Neural cell (in vitro differentiated cells): ENCODE results near the gene LRRC73.

Source experiments
- EP300 ChIP-seq: fragments of 450-650 bp; conservative IDR thresholded peaks from 2 replicates; pipeline ENCODE4 v1.6.1; 2014; ENCODE audit warnings: antibody characterized with exemption, mild to moderate bottlenecking, moderate library complexity; ENCODE audit not compliant: poor library complexity, severe bottlenecking
- EZH2 ChIP-seq: fragments of 200-600, 300-800 bp; shearing (Covaris generic), sonication (generic); IDR thresholded peaks from 2 replicates; pipeline ENCODE4 v1.6.1; 2014; ENCODE audit warnings: antibody characterized with exemption, low read length, borderline replicate concordance, mild to moderate bottlenecking; ENCODE audit not compliant: insufficient read depth, poor library complexity, severe bottlenecking
- TF ChIP-seq, protein P1 (sequence below): fragments of 450-650 bp; IDR thresholded peaks from 2 replicates; pipeline ENCODE4 v1.5.1; 2014; ENCODE audit warnings: antibody characterized with exemption, mild to moderate bottlenecking, moderate library complexity; ENCODE audit not compliant: poor library complexity, severe bottlenecking

DNA sequence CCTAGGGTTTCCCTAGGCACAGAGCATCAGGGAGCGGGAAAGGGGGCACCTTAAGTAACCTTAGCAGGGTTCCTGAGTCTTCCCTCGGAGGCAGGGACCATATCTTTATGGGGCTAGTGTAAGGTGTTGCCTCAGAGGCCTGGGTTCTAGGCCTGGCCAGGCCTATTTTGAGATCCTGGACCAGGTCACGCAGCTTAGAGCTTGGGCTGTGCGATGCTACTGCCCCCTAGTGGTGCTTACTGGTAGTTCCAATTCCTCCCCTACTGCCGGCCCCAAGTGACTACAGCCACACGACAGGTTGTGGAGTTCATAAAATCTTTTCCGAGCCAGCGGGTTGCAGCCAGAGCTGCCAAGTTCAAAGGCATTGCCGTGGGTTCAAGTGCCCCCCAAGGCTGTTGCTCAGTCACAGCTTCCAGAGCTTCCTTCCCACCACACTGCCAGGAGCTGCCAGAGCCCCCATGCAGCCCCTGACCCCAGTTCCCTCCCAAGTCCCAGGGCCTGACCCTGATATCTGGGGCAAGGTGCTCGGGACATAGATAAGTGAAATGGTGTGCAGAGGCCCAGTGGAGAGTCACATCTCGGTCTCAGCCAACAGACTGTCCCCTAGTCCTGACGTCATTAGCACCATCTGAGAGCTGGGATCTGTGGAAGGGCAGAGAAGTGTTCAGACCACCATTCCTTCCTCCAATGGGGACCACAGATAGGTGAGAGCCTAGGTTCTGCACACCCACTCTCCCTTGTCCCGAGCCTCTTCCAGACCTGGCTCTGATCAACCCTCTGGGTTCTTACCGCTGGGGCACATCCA, 3.3 kb downstream of the LRRC73 start:
- TF ChIP-seq, protein P1, sequence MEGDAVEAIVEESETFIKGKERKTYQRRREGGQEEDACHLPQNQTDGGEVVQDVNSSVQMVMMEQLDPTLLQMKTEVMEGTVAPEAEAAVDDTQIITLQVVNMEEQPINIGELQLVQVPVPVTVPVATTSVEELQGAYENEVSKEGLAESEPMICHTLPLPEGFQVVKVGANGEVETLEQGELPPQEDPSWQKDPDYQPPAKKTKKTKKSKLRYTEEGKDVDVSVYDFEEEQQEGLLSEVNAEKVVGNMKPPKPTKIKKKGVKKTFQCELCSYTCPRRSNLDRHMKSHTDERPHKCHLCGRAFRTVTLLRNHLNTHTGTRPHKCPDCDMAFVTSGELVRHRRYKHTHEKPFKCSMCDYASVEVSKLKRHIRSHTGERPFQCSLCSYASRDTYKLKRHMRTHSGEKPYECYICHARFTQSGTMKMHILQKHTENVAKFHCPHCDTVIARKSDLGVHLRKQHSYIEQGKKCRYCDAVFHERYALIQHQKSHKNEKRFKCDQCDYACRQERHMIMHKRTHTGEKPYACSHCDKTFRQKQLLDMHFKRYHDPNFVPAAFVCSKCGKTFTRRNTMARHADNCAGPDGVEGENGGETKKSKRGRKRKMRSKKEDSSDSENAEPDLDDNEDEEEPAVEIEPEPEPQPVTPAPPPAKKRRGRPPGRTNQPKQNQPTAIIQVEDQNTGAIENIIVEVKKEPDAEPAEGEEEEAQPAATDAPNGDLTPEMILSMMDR: peak; percentile 96
- no peak for TF ChIP-seq EP300
- TF ChIP-seq EZH2: no peak
